SK-N-SH treated with all-trans-retinoic acid at 6 μM for 48 hours (cell line): ENCODE data around the gene SLC34A3.

ENCODE experiments used
- ATAC-seq: fragments of 200-7000 bp; cut with Tn5 transposase; 3 replicates; pipeline ENCODE4 v1.9.1; 2020; ENCODE audit warnings: mild to moderate bottlenecking, moderate library complexity
- ESRRG ChIP-seq: fragments of 250-450 bp; sonication (Bioruptor Pico); IDR thresholded peaks from 2 replicates; pipeline ENCODE4 v1.6.1; 2021; ENCODE audit warnings: mild to moderate bottlenecking
- ISL1 ChIP-seq: fragments of 250-450 bp; sonication (Bioruptor Pico); IDR thresholded peaks from 2 replicates; pipeline ENCODE4 v2.1.2; 2022; ENCODE audit warnings: mild to moderate bottlenecking, moderate library complexity
- OSR1 ChIP-seq: fragments of 250-450 bp; sonication (Bioruptor Pico); IDR thresholded peaks from 2 replicates; pipeline ENCODE4 v1.8.0; 2022; ENCODE audit warnings: moderate library complexity, mild to moderate bottlenecking, inconsistent platforms
- PPARA ChIP-seq: fragments of 250-450 bp; sonication (Bioruptor Pico); IDR thresholded peaks from 2 replicates; pipeline ENCODE4 v1.5.0; 2020; ENCODE audit warnings: mild to moderate bottlenecking, borderline replicate concordance
- TCF4 ChIP-seq: fragments of 250-450 bp; sonication (Bioruptor Pico); IDR thresholded peaks from 2 replicates; pipeline ENCODE4 v1.8.0; 2021; ENCODE audit warnings: mild to moderate bottlenecking, moderate library complexity, borderline replicate concordance
- ZFP3 ChIP-seq: fragments of 250-450 bp; sonication (Bioruptor Pico); IDR thresholded peaks from 2 replicates; pipeline ENCODE4 v1.5.0; 2020; ENCODE audit warnings: mild to moderate bottlenecking, moderate library complexity
- TF ChIP-seq, protein P1 (sequence below): fragments of 250-450 bp; sonication (Bioruptor Pico); IDR thresholded peaks from 2 replicates; pipeline ENCODE4 v1.5.1; 2021; ENCODE audit warnings: mild to moderate bottlenecking, moderate library complexity
- TF ChIP-seq, protein P2 (sequence below): fragments of 250-450 bp; sonication (Bioruptor Pico); IDR thresholded peaks from 2 replicates; pipeline ENCODE4 v1.5.1; 2020; ENCODE audit warnings: low read depth, mild to moderate bottlenecking, moderate library complexity

SLC34A3 gene

DNA sequence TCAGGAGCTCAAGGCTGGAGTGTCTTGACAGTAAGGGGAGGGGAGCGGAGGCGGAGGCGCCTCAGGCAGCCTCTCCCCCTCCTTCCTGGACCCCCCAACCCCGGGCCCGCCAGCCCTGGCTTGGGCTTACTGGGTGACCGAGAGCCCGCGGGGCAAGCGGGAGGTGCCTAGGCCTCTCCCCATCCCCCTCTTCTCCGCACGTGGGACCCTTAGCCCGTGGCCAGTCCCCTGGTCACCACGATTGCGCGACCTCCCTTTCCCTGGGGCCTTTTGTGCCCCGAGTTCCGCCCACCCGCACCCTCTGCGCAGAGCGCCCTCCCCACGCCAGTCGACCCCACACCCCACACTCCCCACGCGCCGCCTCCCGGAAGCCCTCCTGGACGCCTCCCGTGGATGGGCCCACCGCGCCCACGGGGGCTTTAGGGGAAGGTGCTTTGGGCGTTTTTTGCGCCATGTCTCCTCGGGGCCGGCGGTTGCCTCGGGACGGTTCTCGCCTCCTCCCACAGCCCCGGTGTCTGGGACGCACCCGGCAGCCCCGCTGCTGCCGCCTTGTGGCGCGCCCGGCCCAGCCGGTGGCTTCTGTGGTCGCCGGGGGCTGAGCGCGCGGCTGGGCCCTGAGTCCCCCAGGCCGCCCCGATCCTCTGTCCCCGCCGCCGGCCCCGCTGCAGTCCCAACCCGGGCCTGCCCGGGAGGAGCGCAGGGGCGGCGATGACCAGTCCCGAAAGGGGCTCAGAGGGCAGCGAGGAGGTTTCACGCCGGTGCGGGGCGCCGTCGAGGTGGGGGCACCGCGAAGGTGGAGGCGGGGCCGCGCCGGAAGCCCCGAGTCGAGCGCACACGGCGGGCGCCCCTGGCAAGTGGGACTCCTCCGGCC, 50.0 kb downstream of the SLC34A3 start:
- ATAC-seq, result peak; percentile 77
- TF ChIP-seq TCF4 (CRISPR knock-in tag) (no peak), OSR1 (no peak), ISL1 (CRISPR knock-in tag) (no peak)
- TF ChIP-seq, protein P1, sequence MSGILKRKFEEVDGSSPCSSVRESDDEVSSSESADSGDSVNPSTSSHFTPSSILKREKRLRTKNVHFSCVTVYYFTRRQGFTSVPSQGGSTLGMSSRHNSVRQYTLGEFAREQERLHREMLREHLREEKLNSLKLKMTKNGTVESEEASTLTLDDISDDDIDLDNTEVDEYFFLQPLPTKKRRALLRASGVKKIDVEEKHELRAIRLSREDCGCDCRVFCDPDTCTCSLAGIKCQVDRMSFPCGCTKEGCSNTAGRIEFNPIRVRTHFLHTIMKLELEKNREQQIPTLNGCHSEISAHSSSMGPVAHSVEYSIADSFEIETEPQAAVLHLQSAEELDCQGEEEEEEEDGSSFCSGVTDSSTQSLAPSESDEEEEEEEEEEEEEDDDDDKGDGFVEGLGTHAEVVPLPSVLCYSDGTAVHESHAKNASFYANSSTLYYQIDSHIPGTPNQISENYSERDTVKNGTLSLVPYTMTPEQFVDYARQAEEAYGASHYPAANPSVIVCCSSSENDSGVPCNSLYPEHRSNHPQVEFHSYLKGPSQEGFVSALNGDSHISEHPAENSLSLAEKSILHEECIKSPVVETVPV (CRISPR knock-in tag), result no peak
- TF ChIP-seq, protein P2, sequence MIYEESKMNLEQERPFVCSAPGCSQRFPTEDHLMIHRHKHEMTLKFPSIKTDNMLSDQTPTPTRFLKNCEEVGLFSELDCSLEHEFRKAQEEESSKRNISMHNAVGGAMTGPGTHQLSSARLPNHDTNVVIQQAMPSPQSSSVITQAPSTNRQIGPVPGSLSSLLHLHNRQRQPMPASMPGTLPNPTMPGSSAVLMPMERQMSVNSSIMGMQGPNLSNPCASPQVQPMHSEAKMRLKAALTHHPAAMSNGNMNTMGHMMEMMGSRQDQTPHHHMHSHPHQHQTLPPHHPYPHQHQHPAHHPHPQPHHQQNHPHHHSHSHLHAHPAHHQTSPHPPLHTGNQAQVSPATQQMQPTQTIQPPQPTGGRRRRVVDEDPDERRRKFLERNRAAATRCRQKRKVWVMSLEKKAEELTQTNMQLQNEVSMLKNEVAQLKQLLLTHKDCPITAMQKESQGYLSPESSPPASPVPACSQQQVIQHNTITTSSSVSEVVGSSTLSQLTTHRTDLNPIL (CRISPR knock-in tag), result no peak

DNA sequence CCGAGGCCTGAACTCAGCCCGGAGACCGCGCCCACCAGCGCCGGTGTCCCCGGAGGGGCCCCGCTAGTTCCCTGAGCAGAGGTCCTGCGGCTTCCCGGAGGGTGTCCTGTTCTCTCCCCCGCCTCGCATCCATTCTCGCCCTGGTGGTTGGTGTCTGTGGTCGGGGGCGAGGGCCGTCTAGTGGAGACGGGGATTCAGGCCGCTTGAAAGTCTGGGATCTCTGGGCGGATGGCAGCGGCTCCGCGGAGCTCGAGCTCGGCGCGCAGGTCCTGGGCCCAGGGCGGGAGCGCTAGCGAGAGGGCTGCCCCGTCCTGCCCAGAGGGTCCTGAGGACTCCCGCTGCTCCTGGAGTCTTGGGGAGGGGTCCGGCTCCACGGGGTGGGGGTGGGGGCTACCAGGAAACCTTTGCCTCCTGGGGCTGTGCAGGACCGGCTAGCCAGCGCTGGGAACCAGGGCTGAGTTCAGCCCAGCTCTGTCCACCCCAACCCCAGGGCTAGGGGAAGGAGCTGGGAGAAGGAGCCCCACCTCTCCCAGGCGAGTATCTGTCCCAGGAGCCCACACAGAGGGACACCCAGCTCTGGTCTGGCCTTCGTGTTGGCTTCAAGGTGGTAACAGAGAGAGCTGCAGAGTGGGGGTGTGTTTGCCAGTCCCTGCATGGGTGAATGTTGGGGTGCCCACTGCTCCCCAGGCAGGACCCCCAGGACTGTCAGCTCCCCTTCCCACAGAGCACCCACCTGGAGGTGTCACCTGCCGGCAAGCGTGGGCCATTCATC, 50.8 kb downstream of the SLC34A3 start:
- ATAC-seq, result peak; percentile 7
- TF ChIP-seq OSR1 (no peak), PPARA (CRISPR knock-in tag) (no peak), ZFP3 (CRISPR knock-in tag) (no peak), ISL1 (CRISPR knock-in tag) (no peak), ESRRG (CRISPR knock-in tag) (no peak)
- TF ChIP-seq, protein P2 (CRISPR knock-in tag), result no peak
- TF ChIP-seq, all 23 proteins: peak for 0
